ENCODE results near the gene CROCC2. TPM values are rescaled to one million over a fixed set of nuclear protein-coding genes. Genes with fewer than 3 reads are reported as not detected.

CROCC2 gene
- polyA plus RNA-seq, 1 donor (not counting 4 experiments of a cell fraction or from before 2014, with no cell fraction given): not detected

DNA sequence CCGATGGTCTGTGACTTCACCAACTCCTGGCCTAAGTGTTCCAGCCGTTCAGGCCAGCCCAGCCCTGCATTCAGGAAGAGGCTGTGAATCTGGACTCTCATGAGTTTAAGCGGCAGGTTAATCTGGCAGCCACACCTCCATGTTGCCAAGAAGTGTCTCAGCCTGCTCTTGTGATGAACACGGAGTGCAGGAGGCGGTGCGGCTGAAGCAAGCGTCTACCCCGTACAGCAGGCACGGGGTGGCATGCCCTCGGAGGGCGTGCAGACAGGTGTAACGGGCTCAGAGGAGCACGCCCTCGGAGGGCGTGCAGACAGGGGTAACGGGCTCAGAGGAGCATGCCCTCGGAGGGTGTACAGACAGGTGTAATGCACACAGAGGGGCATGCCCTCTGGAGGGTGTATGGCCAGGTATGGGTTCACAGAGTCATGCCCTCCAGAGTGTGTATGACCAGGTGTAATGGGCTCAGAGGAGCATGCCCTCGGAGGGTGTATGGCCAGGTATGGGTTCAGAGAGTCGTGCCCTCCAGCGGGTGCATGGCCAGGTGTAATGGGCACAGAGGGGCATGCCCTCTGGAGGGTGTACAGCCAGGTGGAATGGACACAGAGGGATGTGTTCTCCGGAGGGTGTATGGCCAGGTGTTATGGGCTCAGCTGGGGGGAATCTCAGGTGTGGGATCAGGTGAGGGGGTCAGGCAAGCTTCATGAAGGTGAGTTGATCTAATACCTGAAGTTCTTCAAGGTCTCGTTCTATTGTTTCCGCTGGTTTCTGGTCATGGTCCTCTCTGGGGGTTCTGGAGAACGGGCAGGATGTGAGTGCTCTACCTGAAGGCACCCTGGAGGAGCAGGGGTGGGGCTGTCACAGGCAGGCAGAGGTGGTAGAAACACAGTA is 22.6 kb downstream of the CROCC2 start:
- FAIRE-seq (no peak), DNase-seq (ENCODE audit: low read depth, low spot score) (no peak)
- Histone ChIP-seq H3K4me2 (ENCODE audit: control insufficient read depth, extremely low read depth, insufficient read depth, low read depth, low read length) (no peak overlapping the region), H2AFZ (ENCODE audit: control insufficient read depth, low read length) (no peak overlapping the region), H3K36me3 (ENCODE audit: control insufficient read depth in 2 of 2, extremely low read depth in 1 of 2, insufficient read depth in 2 of 2, low read length in 2 of 2) (no peaks in the 10 kb centered on the region), H4K20me1 (ENCODE audit: control insufficient read depth, extremely low read depth, insufficient read depth, low read length) (no peaks in the 10 kb centered on the region), H3K9ac (ENCODE audit: control insufficient read depth, extremely low read depth, insufficient read depth, low read length) (no peak overlapping the region), H3K4me3 (ENCODE audit: control insufficient read depth in 2 of 3, extremely low read depth in 1 of 3, insufficient read depth in 2 of 3, low read depth in 1 of 3, low read length in 3 of 3) (no peak overlapping the region), H3K79me2 (ENCODE audit: control insufficient read depth, insufficient read depth, low read length) (no peaks in the 10 kb centered on the region), H3K9me3 (ENCODE audit: control insufficient read depth, low read depth, low read length) (no peaks in the 10 kb centered on the region), H3K27ac (ENCODE audit: control insufficient read depth, insufficient read depth, low read length) (no peak overlapping the region), H3K27me3 (ENCODE audit: control insufficient read depth, extremely low read depth, insufficient read depth, low read length) (peaks cover 14% of the 10 kb centered on the region), H3K4me1 (ENCODE audit: control insufficient read depth, extremely low read depth, insufficient read depth, low read length) (no peaks in the 10 kb centered on the region), H3K9me1 (ENCODE audit: control insufficient read depth, extremely low read depth, insufficient read depth, low read length) (no peaks in the 10 kb centered on the region)
- TF ChIP-seq EZH2 (IDR thresholded peaks at IDR 0.05; ENCODE audit: low read length): no peak
- TF ChIP-seq, protein P1, sequence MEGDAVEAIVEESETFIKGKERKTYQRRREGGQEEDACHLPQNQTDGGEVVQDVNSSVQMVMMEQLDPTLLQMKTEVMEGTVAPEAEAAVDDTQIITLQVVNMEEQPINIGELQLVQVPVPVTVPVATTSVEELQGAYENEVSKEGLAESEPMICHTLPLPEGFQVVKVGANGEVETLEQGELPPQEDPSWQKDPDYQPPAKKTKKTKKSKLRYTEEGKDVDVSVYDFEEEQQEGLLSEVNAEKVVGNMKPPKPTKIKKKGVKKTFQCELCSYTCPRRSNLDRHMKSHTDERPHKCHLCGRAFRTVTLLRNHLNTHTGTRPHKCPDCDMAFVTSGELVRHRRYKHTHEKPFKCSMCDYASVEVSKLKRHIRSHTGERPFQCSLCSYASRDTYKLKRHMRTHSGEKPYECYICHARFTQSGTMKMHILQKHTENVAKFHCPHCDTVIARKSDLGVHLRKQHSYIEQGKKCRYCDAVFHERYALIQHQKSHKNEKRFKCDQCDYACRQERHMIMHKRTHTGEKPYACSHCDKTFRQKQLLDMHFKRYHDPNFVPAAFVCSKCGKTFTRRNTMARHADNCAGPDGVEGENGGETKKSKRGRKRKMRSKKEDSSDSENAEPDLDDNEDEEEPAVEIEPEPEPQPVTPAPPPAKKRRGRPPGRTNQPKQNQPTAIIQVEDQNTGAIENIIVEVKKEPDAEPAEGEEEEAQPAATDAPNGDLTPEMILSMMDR (optimal IDR thresholded peaks at IDR 0.05 in 1 of 3, IDR thresholded peaks at IDR 0.05 in 1 of 3, conservative IDR thresholded peaks at IDR 0.05 in 1 of 3; ENCODE audit: extremely low read depth in 1 of 3, insufficient read depth in 2 of 3, low read length in 3 of 3): no peak
- dilution Hi-C loops (cut with MboI; ENCODE audit: extremely low pct_ligation_motif_present, low sequenced_read_pairs): no loop called here

DNA sequence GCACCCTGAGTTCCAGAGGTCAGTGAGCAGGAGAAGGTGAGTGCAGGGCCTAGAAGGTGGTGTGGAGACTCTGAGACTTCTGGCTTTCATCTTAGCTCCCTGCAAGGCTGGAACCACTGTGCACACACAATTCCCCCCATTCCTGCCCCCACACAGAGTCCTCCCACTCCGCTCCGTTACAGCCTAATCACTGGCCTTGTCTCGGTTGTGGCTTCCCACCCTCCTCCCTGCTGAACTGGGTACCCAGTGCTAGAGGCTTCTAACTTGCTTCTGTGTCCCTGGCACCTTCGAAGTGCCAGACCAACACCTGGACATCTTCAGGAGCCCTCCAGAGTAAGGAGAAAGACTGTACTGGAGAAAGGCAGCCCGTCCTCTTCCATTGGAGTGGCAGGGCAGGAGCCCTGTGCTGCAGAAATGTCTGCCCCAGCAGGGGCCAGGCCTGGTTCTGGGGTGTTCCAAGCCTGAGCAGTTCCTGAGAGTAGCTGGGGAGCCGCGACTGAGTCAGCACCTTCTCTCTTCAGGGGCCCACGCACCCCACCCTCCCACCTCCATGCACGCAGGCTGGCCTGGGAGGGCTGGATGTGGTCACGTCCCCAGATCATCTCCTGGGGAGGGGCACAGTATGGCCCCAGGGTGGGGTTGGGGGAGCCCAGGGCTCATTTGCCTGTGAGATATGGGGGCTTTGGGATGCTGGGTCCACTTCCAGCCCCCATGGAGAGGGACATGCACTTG is 23.4 kb downstream of the CROCC2 start:
- dilution Hi-C loops (cut with MboI; ENCODE audit: extremely low pct_ligation_motif_present, low sequenced_read_pairs): no loop called here
- no peaks in the 10 kb centered on the region for H3K79me2 ChIP-seq (ENCODE audit: control insufficient read depth, insufficient read depth, low read length)
- H4K20me1 ChIP-seq (ENCODE audit: control insufficient read depth, extremely low read depth, insufficient read depth, low read length): no peaks in the 10 kb centered on the region
- no peaks in the 10 kb centered on the region for H3K36me3 ChIP-seq (ENCODE audit: control insufficient read depth in 2 of 2, extremely low read depth in 1 of 2, insufficient read depth in 2 of 2, low read length in 2 of 2)
- no peak overlapping the region for H3K4me2 ChIP-seq (ENCODE audit: control insufficient read depth, extremely low read depth, insufficient read depth, low read depth, low read length)
- H3K9ac ChIP-seq (ENCODE audit: control insufficient read depth, extremely low read depth, insufficient read depth, low read length): no peak overlapping the region
- no peaks in the 10 kb centered on the region for H3K9me1 ChIP-seq (ENCODE audit: control insufficient read depth, extremely low read depth, insufficient read depth, low read length)
- no peak overlapping the region for H3K27ac ChIP-seq (ENCODE audit: control insufficient read depth, insufficient read depth, low read length)
- no peak for FAIRE-seq
- TF ChIP-seq, protein P1 (optimal IDR thresholded peaks at IDR 0.05 in 1 of 3, IDR thresholded peaks at IDR 0.05 in 1 of 3, conservative IDR thresholded peaks at IDR 0.05 in 1 of 3; ENCODE audit: extremely low read depth in 1 of 3, insufficient read depth in 2 of 3, low read length in 3 of 3): no peak
- TF ChIP-seq EZH2 (IDR thresholded peaks at IDR 0.05; ENCODE audit: low read length): no peak
- no peak for DNase-seq (ENCODE audit: low read depth, low spot score)
- H3K4me3 ChIP-seq (ENCODE audit: control insufficient read depth in 2 of 3, extremely low read depth in 1 of 3, insufficient read depth in 2 of 3, low read depth in 1 of 3, low read length in 3 of 3): no peak overlapping the region
- H2AFZ ChIP-seq (ENCODE audit: control insufficient read depth, low read length): no peak overlapping the region
- no peaks in the 10 kb centered on the region for H3K9me3 ChIP-seq (ENCODE audit: control insufficient read depth, low read depth, low read length)
- peaks cover 14% of the 10 kb centered on the region for H3K27me3 ChIP-seq (ENCODE audit: control insufficient read depth, extremely low read depth, insufficient read depth, low read length)
- no peaks in the 10 kb centered on the region for H3K4me1 ChIP-seq (ENCODE audit: control insufficient read depth, extremely low read depth, insufficient read depth, low read length)

Data from keratinocyte (primary cell).